GM18909 (cell line): Measurements from ENCODE around the gene GPX1.
"Not testable (repeated sequence)": the region's sequence is repeated elsewhere in the genome, so short reads cannot be mapped to it uniquely, and the experiment has no call there.

Experiments used
- ATAC-seq: cut with Tn5 transposase; IDR thresholded peaks from one replicate; pipeline ENCODE4 v1.9.1; 2021; ENCODE audit warnings: mild to moderate bottlenecking; ENCODE audit not compliant: unreplicated experiment, poor library complexity

GPX1 gene

DNA sequence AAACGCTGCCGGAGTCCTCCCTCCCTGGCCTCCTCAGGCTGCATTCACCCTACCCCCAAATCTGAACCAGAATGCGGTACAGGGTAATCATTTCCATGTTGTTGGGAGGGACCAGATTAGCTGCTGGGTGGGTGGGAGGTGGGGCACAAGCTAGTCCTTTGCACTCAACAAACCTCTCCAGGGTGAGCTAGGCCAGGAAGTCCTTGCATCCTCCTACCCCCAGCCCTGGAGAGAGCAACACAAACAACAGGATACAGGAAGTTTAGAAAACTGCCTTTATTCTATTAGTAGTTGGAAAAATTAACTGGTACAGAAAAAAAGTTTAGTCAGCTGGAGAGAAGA, 702 bp upstream of the GPX1 start:
- no peak for ATAC-seq

- peak; percentile 27 for ATAC-seq
These were observed 523 bp downstream of the GPX1 start for GRCh38 chr3:49357443-49358216.

DNA sequence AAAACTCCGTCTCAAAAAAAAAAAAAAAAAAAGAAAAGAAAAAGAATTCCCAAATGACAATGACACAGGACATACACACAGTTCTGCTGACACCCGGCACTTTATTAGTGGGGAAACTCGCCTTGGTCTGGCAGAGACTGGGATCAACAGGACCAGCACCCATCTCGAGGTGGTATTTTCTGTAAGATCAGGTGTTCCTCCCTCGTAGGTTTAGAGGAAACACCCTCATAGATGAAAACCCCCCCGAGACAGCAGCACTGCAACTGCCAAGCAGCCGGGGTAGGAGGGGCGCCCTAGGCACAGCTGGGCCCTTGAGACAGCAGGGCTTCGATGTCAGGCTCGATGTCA, 1.1 kb downstream of the GPX1 start:
- ATAC-seq = not testable (repeated sequence)

DNA sequence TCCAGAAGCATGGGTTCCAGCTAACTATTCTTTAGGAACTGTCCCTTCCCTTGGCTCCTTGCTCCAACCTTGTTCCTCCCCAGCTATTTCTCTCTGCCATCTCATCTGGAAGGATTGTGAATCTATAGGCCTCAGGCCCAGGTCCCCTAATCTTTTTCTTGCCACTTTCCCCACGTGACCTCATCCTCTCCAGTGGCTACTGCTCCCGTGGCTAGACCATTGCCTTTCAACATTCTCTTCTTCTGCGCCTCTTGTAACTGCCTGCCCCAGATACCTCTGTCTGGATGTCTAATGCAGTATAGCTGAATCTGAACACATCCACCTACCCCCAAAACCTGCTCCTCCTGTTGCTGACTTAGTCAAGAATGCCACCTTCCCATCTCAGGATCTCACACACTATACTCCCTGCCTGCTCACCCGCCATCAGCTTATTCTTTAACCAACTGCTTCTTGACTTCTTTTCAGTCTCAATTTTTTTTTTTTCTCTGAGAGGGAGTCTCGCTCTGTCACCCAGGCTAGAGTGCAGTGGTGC, 5.2 kb downstream of the GPX1 start:
- ATAC-seq = no peak

- ATAC-seq = no peak
These were observed 5.9 kb downstream of the GPX1 start for GRCh38 chr3:49352281-49352680.

DNA sequence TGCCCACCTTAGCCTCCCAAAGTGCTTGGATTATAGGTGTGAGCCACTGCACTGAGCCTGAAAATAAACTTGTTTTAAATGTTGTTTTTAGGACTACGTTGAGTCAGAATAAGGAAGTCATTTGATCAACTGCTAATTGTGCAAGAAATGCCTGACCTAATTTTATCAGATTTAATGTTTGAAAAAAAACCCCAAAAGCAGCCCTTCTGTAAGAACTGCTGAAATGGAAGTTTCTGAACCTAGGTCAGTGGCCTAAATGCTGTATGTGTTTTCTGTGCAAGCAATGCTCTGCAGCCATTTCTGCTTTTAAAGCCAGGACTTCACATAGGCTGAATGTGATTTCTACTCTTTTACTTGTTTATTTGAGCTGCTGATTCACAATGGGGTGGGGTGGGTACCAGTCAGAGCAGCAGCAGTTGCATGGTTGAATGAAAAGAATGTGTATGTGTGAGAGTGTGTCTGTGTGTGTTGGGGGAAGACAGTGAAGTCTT, 6.6 kb downstream of the GPX1 start:
- no peak for ATAC-seq

- no peak for ATAC-seq
These were observed 8.6 kb downstream of the GPX1 start for GRCh38 chr3:49349348-49350114.

GRCh38 chr3:49348361-49348760, 9.8 kb downstream of the GPX1 start:
- ATAC-seq = not testable (repeated sequence)

- ATAC-seq = no peak
These were observed 11.3 kb downstream of the GPX1 start for GRCh38 chr3:49346797-49347251.

DNA sequence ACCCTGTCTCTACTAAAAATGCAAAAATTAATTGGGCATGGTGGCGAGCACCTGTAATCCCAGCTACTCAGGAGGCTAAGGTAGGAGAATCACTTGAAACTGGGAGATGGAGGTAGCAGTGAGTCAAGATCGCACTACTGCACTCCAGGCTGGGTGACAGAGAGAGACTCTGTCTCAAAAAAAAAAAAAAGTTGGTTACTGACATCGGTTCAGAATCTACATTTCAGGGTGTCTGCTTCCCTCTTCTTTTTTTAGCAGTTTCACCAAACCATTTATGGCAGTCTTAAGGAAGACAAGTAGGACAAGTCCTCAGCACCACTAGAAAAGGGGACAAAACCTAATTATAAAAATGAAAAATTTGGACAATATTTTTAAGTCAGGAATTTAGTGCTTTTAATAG, 15.0 kb downstream of the GPX1 start:
- ATAC-seq = no peak

DNA sequence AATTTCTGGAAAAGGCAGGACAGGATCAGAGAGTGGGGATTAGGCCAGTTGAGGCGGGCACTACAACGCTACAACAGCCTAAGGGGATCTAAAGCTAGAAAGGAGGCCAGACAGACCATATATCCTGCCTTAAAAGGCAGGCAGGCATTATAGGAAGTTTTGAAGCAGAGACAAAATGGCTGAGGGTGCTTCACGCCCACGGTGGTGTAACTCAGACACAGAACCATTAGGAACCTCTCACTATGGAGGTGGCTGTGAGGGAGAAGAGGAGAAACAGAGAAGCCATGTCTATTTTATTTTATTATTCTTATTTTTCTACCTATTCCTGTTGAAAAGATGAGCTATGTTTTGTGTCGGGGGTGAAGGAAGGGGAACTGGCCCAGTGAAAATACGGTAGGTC, 16.2 kb downstream of the GPX1 start:
- ATAC-seq = no peak

DNA sequence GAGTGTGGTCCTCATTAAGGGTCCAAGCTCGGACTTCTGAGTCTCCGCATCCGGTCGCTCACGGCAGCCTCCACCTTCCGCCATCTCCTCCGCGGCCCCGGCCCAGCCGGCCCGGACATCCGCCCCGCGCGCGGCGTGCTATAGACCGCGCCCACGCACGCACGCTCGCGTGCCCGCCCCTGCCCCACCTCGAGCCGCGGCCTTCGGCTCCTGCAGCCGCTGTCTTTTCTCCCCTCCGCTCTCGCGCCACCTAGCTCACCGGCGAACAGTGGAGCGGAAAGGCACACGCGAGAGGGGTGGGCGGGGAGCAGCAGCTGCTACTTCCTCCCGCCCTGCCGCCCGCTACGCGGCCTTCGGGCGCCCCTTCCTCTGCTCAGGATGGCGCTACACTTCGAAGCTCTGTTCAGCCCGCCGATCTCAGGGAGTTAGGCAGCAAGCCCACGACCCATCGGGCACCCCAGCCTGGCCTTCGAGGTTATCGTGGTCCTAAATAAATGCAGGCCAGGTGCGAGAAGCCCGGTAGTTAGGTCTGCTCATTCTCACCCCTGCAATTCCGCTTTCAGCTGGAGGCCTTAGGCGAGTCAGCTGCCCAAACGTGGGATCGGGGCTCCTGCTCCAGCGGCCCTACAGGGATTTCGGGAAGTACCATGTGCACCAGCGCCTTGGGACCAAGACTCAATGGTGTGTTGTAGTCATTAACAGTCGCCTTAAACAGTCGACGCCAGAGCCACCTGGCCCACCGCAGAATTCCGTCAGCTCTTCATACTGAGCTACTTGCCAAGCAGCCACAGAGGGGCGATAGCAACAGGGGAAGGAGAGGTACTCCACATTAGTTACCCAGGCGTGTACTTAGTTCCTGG, 18.0 kb downstream of the GPX1 start, which contains the start of gene USP4:
Gene USP4 (minus strand): TSS at position 113 of the 860 bp plus-strand sequence. CDS start 29 bp downstream, at position 84.
- peak; percentile 88 for ATAC-seq

- ATAC-seq = peak; percentile 11
These were observed 18.6 kb downstream of the GPX1 start for GRCh38 chr3:49339581-49339940.

GRCh38 chr3:49333916-49334633, 24.1 kb downstream of the GPX1 start:
- no peak for ATAC-seq

GRCh38 chr3:49333091-49333490, 25.1 kb downstream of the GPX1 start:
- ATAC-seq = no peak

DNA sequence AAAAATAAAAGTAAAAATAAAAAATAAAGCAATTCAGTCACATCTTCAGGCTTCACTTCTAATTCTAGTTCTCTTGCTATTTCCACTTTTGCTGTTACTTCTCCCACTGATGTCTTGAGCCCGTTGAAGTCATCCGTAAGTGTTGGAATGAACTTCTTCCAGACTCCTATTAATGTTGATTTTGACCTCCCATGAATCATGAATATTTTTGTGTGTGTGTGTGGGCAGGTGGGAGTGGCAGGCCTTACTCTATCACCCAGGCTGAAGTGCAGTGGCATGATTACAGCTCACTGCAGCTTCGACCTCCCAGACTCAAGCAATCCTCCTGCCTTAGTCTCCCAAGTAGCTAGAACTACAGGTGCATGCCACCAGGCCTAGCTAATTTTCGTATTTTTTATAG, 29.0 kb downstream of the GPX1 start:
- ATAC-seq = no peak

- ATAC-seq = not testable (repeated sequence)
These were observed 29.8 kb downstream of the GPX1 start for GRCh38 chr3:49328350-49328749.

- no peak for ATAC-seq
These were observed 30.7 kb downstream of the GPX1 start for GRCh38 chr3:49327485-49327884.

DNA sequence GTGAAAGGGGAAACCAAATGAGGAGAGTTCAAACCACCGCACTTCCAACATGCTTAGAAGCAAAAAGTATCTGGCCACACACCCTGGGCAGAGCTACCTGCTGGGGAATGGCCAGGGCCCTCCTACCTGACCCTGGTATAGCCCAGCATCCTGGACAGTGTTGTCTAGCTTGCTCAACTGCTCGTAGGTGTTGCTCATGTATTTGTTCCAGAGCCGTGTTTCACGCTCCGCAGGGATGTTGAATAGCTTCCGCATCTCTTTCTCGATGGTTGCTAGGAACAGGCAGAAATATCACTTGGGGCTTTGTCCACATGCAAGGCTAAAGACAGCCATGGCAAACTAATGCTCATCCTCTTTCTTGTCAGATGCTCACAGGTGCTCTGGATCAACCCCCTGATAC, 33.4 kb downstream of the GPX1 start:
- ATAC-seq = no peak
